GM18951 (cell line): ENCODE data around the gene SLC51A.
"Not testable (repeated sequence)": the region's sequence is repeated elsewhere in the genome, so short reads cannot be mapped to it uniquely, and the experiment has no call there.

Source experiments
- POLR2A ChIP-seq: IDR thresholded peaks from 4 replicates; pipeline ENCODE4 v1.6.1; 2011; ENCODE audit warnings: mild to moderate bottlenecking; ENCODE audit not compliant: insufficient read length, insufficient read depth; ENCODE audit errors: extremely low read depth
- in situ Hi-C: fragments of 300-500 bp; cut with MboI; formaldehyde crosslinking; loops from one replicate; pipeline ENCODE4 v1.12.0; 2022; ENCODE audit warnings: low sequenced_read_pairs, mixed read lengths, inconsistent platforms; ENCODE audit not compliant: unreplicated experiment

SLC51A gene

GRCh38 chr3:196181127-196181546 is 35.2 kb upstream of the SLC51A start:
- in situ Hi-C loops: no loop called here
- TF ChIP-seq POLR2A: no peak

GRCh38 chr3:196184169-196184432 is 32.2 kb upstream of the SLC51A start:
- in situ Hi-C loops: not testable (repeated sequence)

- in situ Hi-C loops: loop anchor here (5.0 kb wide), 1 partner anchor 108 kb away; no protein-coding TSS in a partner anchor
- TF ChIP-seq POLR2A: no peak
These were observed 31.5 kb upstream of the SLC51A start for GRCh38 chr3:196184881-196185280.

- in situ Hi-C loops: loop anchor here (5.0 kb wide), 1 partner anchor 110 kb away; no protein-coding TSS in a partner anchor
- TF ChIP-seq POLR2A: peak; percentile 45
These were observed 29.4 kb upstream of the SLC51A start for GRCh38 chr3:196186651-196187573.

- in situ Hi-C loops: loop anchor here (5.0 kb wide), 1 partner anchor 112 kb away; no protein-coding TSS in a partner anchor
- no peak for TF ChIP-seq POLR2A
These were observed 26.6 kb upstream of the SLC51A start for GRCh38 chr3:196189566-196190347.

GRCh38 chr3:196192036-196192523 is 24.3 kb upstream of the SLC51A start:
- in situ Hi-C loops: no loop called here

GRCh38 chr3:196192524-196193051 is 23.7 kb upstream of the SLC51A start:
- in situ Hi-C loops: no loop called here
- TF ChIP-seq POLR2A: no peak

More at GRCh38 chr3:196192036-196192523, 24.3 kb upstream of the SLC51A start:
- peak; percentile 19 for TF ChIP-seq POLR2A

GRCh38 chr3:196193133-196193735 is 23.1 kb upstream of the SLC51A start:
- no peak for TF ChIP-seq POLR2A
- in situ Hi-C loops: no loop called here

- in situ Hi-C loops: no loop called here
- no peak for TF ChIP-seq POLR2A
These were observed 22.4 kb upstream of the SLC51A start for GRCh38 chr3:196193736-196194541.

- in situ Hi-C loops: no loop called here
- no peak for TF ChIP-seq POLR2A
These were observed 21.8 kb upstream of the SLC51A start for GRCh38 chr3:196194542-196194915.

GRCh38 chr3:196195664-196196265 is 20.6 kb upstream of the SLC51A start:
- TF ChIP-seq POLR2A: no peak
- in situ Hi-C loops: no loop called here

GRCh38 chr3:196197524-196197923 is 18.8 kb upstream of the SLC51A start:
- in situ Hi-C loops: no loop called here
- no peak for TF ChIP-seq POLR2A

- no peak for TF ChIP-seq POLR2A
- in situ Hi-C loops: no loop called here
These were observed 18.2 kb upstream of the SLC51A start for GRCh38 chr3:196198081-196198675.
